HG02588 (cell line): Measurements from ENCODE around the gene COL11A2.
"Not testable (repeated sequence)": the region's sequence is repeated elsewhere in the genome, so short reads cannot be mapped to it uniquely, and the experiment has no call there.

Experiments used
- ATAC-seq: cut with Tn5 transposase; IDR thresholded peaks from one replicate; pipeline ENCODE4 v1.9.1; 2021; ENCODE audit warnings: mild to moderate bottlenecking, moderate library complexity; ENCODE audit not compliant: unreplicated experiment

Gene COL11A2

DNA sequence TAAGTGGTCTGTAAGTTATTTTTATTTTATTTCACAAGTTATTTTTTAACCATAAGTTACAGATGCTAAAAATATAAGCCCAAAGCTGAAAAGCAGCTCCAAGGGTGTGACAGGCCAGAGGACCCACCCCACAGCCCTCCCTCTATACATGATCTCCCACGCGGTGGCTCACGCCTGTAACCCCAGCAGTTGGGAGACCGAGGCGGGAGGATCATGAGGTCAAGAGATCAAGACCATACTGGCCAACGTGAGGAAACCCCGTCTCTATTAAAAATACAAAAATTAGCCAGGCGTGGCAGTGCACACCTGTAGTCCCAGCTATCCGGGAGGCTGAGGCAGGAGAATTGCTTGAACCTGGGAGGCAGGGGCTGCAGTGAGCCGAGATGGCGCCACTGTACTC lies 32.2 kb downstream of the COL11A2 start:
- ATAC-seq, result no peak

DNA sequence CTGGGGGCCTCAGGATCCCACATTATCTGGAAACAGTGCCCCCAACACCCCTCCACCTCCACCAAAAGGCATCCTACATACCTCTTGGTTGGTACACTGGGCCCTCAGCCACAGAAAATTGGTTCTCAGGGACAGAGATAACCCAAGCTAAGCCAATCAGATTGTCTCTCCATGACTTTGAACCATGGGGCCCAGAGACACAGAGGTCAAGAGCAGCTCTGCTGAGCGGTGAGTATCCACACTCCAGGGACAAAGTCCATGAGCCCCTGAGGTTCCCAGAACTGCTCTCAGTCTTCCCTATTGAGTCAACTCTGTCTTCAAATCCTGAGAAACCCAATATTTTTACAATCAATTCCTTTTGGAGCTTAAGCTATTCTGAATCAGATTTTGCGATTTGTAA lies 35.3 kb downstream of the COL11A2 start:
- no peak for ATAC-seq

DNA sequence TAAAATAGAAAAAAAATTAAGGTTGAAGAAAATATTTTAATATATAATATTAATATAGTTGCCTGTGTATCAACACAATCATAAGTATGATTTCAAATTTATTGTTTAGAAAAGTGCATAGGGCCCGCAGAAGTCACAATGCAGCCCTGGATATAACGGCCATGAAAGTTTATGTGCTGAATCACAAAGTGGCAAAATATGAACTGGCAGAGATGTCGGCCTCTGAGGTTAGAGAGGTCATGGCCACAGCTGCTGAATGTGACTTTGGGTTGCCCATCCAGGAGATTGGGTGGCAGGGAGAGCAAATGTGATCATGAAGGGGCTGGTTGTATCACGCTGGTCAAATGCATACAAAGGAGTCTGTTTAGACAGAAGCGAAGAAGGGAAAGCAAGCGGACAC lies 35.7 kb downstream of the COL11A2 start:
- no peak for ATAC-seq

DNA sequence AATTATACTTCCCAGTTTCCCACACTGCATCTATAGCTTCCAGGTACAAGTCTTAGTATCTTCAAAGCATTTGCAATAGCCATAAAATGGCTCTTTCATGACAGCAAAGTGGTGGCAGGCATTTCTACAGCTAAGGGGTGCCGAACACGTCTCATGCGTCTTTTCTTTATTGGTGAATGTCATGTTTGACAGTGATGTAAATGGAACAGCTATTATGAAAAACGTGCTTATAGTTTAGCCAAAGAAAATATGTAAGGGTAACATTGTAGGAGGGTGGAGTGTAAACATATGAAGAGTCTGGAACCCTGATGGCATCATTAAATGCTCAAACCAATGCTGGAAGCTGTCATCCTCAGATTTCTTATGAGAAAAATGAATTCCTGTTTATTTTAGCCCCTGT lies 37.9 kb downstream of the COL11A2 start:
- ATAC-seq, result no peak

DNA sequence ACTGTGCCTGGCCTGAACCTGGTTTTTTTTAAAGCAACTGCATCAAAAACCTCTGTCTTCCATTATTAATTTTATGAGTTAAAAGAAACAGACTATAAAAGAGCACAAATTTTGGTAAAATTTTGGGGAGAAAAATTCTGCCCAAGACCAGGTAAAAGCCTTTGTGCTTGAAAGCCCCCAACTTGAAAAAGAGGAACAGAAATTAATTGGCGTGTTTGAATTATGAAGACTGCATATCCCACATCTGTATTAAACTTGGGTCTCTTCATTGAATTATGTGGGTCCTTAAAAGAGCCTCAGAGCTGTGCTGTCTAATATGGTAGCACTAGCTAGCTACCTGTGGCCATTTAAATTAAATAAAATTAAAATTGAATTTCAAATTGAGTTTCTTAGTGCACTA lies 41.2 kb downstream of the COL11A2 start:
- no peak for ATAC-seq

DNA sequence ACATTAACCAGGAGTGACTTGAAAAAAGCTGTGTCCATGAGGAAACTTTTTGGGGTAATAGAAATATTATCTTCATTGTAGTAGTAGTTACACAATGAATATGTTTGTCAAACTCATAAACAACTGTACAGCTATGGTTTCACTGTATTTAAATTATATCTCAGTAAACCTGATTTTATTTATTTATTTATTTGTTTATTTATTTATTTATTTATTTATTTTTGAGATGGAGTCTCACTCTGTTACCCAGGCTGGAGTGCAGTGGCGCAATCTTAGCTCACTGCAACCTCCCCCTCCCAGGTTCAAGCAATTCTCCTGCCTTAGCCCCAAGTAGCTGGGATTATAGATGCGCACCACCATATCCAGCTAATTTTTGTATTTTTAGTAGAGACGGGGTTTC lies 41.7 kb downstream of the COL11A2 start:
- ATAC-seq, result not testable (repeated sequence)

DNA sequence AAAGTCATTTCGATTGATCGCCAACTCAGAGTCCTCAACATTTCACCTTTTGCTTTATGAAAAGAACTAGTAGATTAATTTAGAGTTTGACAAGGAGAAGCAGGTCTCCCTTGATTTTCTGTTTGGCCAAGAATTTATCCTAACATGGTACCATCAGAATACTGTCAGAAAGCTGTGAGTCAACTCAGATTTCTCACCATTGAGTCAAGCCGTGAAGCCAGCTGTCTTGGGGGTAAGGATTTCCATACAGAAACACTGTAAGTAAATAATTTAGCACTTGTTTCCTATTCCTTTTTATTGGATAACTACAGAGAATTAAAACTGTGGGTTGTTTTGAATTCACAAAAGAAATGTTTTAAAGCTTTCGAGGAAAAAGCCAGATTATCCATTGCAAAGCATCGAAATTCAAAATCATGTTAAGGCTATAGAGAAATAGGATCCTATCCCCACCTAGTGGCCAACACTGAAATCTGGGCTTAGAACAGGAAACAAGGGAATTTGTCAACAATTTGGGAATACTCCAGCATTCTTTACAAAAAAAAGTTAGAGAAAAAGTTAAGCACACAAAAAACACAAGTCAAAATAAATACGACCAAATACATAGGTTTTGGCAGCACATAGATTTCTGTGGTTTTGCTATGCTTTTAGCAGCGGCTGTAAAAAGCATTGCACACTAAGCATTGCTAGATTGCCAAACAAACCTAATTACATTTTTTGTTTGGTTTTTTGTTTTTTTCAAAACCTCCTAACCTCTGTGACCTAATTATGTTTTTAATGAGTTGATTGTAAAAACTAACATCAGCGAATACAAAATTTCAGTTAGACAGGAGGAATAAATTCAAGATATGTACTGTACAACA lies 44.2 kb downstream of the COL11A2 start:
- ATAC-seq, result no peak

DNA sequence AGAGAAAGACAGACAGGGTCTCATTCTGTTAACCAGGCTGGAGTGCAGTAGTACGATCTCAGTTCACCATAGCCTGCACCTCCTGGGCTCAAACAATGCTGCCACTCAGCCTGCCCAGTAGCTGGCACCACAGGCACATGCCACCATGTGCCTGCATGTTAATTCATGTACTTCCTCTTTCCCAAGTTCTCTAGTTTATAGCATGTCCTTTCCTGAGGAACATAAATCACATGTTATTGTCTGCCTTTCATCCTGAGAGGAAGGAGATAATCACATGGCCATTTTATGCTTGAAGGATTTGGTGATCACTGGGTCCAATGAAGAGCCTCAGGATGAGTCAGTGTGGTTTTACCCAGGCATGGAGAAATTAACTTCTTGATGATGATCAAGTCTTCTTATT lies 47.9 kb downstream of the COL11A2 start:
- ATAC-seq, result no peak

DNA sequence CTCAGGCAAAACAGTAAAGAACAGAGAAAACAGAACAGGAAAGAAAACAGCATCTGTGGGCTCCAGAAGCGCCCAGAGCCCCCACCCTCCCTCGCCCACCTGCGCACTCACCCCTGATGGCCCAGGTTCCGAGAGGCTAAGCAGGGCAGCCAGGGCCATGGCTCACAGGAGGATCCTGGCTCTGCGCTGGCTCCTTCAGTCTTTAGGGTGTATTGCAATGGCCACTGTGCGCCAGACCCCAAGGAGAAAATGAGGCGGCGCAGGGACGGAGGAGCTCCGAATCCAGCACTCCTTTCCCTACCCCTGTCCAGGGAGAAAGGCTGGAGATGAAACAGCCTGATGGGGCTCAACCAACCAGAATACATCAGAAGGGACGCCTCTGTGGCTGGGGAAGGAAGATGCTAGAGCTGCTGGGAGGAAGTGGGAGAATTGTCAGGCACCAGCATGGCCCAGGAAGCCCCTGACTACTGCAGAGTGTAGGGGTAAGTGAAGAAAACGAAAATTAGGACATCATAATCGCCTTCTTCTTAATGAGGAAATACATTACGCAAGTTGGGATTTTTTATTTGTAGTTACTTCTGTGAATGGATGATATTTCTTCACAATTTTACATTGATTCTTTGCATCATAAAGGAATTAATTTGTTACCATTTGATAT lies 49.0 kb downstream of the COL11A2 start:
- no peak for ATAC-seq

DNA sequence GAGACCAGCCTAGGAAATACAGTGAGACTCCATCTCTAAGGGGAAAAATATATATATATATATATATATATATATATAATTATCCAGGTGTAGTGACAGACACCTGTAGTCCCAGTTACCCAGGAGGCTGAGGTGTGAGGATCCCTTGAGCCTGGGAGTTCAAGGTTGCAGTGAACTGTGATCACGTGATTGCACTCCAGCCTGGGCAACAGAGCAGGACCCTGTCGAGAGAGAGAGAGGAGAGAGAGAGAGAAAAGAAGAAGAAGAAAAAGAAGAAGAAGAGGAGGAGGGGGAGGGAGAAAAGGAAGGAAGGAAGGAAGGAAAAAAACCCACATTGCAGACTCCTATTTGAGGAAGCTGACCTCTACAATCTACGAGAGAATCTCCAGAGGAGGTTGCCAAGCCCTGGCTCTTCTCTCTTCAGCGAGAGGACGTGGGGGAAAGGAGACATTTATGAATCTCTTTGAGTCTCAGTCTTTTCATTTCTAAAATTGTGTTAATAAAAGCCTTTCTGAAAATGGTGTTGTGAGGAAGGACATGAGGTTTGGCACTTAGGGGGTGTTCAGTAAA lies 49.7 kb downstream of the COL11A2 start:
- ATAC-seq, result no peak

DNA sequence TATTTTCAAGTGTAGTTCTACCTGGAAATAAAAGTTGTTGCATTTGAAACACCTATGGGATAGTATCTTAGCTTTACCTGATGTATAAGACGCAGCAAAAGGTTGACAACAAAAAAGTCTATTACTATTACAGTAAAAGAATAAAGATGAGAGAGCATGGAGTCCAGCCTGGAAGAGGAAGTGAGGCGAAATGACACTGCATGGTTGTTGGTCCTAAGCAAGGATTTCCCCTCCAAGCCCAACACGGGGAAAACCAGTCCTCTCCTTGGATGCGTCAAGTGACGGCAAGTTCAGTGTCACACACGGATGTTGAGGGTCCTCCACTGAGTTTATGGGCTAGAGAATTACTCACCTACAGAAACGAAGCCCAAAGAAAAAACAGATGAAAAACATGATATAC lies 51.7 kb downstream of the COL11A2 start:
- no peak for ATAC-seq

DNA sequence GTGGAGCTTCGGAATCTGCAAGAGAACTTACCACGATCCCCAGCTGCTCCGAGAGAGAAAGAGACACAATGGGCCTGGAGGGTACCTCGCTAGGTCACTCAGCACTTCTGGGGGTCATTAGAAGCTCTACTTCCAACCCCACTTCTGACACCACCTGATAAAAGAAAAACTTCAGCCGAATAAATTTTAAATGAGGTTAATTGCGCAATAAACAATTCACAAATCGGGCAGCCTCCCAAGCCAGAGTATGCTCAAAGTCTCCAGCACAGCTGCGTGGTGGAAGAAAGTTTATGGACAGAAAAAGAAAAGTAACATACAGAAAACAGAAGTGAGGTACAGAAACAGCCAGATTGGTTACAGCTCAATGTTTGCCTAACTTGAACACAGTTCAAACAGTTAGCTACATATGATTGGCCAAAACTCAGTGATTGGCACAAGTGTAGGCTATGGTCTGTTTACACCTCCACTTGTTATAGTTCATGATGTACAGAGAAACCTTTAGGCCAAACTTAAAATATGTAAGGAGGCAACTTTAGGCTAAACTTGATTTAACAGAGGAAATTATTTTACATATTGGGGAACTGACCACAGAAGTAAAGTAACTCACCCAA lies 52.6 kb downstream of the COL11A2 start:
- ATAC-seq, result no peak

DNA sequence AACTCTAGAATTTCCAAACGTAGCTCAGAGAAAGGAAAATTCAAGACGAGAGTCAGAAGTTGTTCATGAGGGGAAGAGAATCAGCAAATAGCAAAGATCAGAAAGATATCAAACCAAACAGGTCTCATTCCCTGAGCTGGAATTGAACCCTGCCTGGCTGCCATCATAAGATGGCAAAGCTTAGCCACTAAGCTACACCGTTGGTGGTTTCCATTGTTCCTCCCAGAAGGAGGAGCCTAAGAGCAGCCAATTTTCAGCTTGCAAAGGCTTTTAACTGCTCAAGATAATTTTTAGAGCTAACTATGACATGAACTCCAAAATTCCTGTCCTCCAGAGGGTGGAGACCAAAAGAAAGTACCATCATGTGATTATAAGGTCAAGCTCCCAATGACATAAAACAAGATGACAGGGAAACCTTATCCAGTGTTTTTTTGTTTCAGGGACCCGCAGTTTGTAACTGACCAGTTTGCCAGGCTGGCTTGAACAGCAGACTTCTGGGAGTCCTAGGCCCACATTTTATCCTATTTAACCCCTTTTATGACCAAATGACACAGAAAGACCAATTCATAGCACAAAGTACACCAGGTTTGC lies 55.9 kb downstream of the COL11A2 start:
- no peak for ATAC-seq

DNA sequence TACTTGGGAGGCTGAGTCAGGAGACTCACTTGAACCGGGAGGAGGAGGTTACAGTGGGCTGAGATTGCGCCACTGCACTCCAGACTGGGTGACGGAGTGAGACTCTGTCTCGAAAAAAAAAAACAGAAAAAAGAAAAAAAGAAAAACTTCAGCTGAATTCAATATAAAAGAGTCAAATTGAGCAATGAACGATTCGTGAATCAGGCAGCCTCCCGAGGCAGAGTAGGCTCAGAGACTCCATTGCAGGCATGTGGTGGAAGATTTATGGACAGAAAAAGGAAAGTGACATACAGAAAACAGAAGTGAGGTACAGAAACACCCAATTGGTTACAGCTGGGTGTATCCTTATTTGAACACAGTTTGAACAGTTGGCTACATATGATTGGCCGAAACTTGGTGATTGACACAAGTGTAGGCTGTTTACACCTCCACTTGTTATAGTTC lies 60.2 kb downstream of the COL11A2 start:
- no peak for ATAC-seq

DNA sequence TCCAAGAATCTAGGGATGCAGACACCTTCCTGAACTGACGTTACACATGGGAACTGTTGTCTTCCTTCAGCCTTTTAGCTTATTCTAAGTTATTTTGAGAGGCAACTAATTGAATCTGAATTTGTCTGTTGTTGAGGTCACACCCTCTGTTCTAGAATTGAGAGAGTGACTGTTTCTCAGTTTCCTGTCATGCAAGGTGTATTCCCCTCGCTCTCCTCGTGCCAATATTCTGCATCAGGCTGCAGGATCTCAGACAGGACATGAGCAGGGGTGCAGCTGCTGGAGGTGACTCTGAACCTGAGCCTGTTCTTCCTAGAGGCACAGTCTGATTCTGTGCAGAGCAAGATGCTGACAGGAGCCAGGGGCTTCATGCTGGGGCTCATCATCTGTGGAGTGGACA lies 63.9 kb downstream of the COL11A2 start:
- no peak for ATAC-seq

DNA sequence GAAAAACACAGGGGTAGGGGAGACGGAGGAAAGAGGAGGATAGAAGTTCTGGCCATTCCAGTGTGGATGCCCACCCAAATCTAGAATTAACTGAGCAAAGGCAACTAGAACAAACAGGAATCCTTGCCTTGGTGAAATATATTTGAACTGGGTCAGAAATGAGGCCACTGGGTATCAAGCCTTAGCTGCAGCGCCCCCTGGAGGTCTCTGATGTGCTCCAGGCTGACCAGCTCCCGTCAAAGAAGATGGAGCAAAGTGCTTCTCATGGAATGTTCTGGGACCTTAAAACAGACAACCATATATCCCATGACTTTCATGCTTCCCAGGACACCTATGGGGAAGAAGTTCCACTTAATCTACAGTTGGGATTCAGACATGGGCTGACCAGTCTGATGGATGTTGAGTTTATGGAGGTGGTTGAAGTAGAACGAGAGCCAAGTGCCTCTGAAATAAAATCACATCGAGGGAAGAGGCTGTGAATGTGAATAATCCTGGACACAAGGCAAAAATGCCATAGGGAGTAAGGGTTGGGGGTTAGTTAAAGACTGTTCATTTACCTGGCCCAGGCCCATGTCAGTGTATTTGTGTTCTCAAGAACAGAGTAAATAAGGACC lies 66.1 kb downstream of the COL11A2 start:
- ATAC-seq, result no peak

DNA sequence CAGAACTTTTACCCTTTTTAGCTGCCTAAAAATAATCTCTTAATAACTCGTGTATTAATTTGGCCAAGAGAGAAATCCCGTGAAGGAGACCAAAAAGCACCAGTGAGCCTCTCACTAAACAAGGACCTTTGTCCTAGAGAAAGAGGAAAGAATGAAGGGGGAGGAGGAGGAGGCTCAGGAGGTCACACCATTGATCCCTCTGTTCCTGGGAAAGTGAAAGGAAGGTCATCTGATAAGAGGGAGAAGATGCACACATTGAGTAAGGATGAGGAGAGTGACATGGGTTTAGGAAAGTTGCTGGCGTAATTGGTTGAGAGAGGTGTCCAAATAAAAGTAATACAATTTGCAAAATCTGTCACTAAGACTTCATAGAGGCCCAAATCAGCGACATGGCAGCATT lies 67.3 kb downstream of the COL11A2 start:
- no peak for ATAC-seq

DNA sequence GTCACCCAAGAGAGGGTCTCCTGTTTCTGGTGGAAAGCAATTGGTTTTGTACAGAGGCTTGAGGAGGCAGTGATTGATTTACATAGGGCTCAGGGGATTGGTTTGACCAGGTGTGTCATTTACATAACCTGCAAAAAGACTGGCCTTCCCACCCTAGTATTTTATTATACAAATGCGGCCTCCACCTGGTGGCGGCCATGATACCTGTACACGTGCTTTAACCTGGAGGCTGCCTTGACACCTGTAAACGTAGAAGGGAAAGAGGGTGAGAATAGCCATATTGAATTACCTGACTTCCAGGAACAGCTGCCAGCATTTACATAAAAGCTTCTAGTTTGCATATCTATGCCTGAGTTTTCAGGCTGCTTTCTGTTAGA lies 67.8 kb downstream of the COL11A2 start:
- ATAC-seq, result no peak

DNA sequence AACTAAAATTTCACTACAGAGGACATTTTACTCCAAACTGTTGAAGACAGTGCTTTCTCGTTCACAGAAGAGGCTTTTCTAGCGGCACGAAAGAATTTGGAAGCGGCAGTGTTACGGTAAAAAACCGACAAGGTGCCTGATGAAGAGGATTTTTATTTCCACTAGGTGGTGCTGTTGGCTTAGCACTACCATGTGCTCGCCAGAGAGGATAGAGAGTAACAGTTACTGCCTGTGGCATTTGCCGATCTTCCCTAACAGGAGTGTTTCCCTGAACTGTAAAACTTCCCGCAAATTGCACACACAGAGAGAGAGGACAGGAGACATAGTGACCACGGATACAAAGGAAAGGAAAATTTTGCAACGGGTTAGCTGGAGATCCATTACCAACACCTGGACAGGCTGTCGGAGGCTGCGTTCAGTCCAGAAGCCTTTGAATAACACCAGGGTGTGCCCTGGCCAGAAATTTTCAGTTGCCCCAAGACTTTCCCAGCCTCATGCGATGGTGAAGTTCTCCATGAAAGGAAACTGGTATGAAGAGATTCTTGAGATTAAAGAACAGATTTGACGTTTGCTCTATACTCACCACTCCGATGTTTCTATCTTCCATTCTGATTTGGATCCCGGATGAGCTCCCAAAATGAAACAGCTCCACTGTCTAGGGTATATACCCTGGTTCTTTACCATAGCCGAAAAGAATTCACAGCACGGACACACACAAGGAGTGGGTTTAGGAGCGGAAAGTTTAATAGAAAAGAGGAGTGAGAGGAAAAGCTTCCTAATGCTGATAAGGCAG lies 68.3 kb downstream of the COL11A2 start:
- no peak for ATAC-seq

DNA sequence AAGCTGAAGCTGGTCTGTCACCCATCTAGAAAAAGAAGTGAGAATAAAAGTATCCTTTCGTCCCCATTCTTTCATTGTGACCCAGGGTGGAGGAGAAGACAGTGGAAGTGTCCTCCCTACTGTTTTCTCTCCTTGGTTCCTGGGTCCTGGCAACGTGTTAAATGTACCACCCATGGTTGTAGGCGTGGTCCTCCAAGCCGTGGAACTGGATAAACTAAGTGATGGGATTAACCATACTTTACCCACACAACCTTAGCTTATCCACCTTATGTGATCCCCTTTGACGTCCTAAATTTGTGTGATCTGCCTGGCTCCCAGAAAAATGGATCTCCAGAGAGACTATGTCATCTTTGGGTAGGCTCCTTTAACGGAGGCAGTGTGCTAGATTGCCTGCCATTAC lies 69.1 kb downstream of the COL11A2 start:
- no peak for ATAC-seq
